GM10248 (cell line): Measurements from ENCODE around the gene NFIA.

Experiments used
- CTCF ChIA-PET: fragments of 300-600 bp; sonication (Branson Sonifier 250); formaldehyde crosslinking; extraction: SDS; loops from one replicate; lab custom pipeline; 2021; ENCODE audit warnings: antibody characterized with exemption; lab: Yijun Ruan, JAX
- POLR2A ChIA-PET: fragments of 350-650 bp; sonication (Branson Sonifier 250); formaldehyde crosslinking; extraction: SDS; loops from one replicate; lab custom pipeline; 2020; ENCODE audit warnings: antibody characterized with exemption; lab: Yijun Ruan, JAX
- DNase-seq: peaks from one replicate; pipeline ENCODE4 v3.0.0; 2012; ENCODE audit errors: extremely low spot score
- TF ChIP-seq, protein P1 (sequence below): IDR thresholded peaks from 2 replicates; pipeline ENCODE4 v1.5.1; 2012; ENCODE audit warnings: mild to moderate bottlenecking, low read depth; ENCODE audit errors: extremely low read depth, missing control alignments, control extremely low read depth

NFIA gene

DNA sequence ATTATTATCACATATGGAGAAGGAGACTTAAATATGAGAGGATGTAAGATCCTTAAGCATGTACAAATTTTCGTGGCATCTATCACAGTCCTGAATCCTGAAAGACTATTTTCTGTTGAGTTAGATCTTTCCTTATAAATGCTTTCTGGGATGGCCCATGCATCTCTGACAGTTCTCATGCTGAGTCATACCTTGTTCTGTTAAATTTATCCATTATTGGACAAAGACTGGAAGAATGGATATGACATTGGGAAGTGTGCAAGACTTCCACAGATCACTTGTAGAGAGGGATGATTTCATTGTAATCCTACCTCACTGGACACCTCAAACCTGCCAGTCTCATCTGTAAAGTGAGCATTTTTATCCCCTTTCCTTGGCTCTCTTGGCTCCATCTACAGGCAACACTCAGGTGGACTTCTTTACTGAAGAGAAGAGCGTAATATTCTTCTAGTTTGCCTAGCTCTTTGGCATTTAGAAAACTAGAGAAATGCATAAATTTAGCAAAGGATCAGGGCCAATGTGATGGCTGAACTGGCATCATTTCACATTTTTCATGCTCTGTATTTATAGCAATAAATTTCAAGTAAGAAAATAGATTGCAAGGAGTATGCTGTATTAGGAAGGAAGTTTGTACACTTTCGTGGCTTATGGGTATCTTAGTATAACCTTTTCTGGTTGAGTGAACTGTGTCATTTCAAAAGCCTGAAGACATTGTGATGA lies 128.2 kb downstream of the NFIA start:
- ChIA-PET POLR2A (no interaction called here), CTCF (no interaction called here)
- TF ChIP-seq, protein P1, sequence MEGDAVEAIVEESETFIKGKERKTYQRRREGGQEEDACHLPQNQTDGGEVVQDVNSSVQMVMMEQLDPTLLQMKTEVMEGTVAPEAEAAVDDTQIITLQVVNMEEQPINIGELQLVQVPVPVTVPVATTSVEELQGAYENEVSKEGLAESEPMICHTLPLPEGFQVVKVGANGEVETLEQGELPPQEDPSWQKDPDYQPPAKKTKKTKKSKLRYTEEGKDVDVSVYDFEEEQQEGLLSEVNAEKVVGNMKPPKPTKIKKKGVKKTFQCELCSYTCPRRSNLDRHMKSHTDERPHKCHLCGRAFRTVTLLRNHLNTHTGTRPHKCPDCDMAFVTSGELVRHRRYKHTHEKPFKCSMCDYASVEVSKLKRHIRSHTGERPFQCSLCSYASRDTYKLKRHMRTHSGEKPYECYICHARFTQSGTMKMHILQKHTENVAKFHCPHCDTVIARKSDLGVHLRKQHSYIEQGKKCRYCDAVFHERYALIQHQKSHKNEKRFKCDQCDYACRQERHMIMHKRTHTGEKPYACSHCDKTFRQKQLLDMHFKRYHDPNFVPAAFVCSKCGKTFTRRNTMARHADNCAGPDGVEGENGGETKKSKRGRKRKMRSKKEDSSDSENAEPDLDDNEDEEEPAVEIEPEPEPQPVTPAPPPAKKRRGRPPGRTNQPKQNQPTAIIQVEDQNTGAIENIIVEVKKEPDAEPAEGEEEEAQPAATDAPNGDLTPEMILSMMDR, result no peak
- DNase-seq, result no peak

DNA sequence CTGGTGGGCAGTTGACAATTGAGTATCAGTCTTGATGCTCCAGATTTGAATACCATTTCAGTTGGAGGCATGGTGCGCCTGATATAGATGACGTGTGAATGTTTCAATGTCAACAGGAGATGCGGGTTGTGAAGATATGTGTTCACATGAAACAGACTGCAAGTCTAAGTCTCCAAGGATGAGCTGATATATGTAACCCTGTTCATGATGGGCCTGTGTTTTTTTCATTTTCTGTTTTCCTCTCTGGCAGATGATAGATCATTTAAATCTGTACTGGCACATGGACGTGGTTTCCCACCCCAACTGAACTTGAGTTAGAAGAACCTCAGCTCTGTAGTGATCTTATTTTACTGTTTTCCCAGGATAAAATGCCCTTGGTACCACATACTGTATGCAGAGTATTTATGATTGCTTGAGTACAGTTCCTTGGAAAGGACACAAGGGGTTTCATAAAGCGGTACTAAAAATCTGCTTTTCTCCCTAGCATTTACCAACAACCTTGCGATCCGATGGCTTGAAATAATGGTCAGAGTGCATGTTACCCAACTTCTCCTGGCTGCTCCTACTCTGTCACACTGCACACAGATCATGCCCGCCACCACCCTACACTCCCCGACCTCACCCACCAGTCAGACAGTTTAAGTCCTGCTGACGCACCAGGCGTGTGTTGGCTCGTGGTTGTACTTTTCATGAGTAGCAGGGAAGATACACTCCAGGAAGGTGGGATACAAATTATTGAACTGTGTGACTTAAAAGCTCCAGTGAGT lies 131.1 kb downstream of the NFIA start:
- DNase-seq, result no peak
- ChIA-PET POLR2A (no interaction called here), CTCF (interaction anchor here (1.6 kb wide), 1 partner anchor 17 kb away, joined by 5 read pairs; no protein-coding TSS in a partner anchor)
- TF ChIP-seq, protein P1, result no peak

DNA sequence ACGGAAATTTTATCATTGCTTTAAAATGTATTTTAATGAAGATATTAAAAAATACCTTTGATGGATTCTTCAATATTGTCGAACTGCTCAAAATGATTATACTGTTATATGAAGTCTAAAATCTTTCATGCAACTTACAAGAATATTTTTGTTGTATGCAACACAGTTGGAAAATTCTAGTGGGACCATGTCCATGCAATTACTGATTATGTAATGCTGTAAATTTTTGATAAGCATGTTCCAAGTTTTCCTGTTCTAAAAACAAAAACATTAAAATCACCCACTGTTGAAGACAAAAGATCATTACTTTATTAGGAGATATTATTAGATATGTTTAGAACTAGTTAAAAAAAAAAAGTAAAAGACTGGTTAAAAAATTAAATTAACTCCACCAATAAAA lies 132.8 kb downstream of the NFIA start:
- CTCF ChIA-PET, result no interaction called here
- POLR2A ChIA-PET, result no interaction called here
- TF ChIP-seq, protein P1, result no peak

DNA sequence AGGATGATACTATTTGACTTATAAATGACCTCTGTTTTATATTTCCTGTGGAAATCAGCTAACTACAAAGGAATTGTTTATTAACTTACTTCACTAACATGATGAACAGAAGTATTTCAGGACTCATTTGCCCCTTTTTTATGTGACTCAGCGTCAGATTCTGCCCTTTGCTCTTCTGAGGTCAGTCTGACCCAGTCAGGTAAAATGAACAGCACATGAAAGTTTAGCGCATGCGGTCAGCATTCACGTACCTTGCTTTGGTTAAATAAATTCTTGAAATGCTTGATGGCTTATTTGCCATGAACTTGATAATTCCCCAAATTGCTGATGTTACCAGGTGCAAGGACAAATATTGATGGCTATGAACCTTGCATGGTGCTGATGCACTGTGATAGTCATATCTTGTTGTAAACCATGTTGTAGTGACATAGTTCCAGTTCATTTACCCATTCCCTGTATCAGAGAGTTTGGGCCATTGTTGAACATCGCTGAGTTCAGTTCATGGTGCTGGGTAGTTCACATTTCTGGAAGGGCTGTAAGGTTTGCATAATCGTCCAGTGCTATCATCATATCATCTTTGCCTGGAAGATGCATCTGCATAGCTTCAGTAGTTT lies 133.4 kb downstream of the NFIA start:
- DNase-seq, result no peak
- ChIA-PET POLR2A (no interaction called here), CTCF (no interaction called here)
- TF ChIP-seq, protein P1, result no peak

More for the DNA sequence above, 132.8 kb downstream of the NFIA start:
- DNase-seq, result no peak

DNA sequence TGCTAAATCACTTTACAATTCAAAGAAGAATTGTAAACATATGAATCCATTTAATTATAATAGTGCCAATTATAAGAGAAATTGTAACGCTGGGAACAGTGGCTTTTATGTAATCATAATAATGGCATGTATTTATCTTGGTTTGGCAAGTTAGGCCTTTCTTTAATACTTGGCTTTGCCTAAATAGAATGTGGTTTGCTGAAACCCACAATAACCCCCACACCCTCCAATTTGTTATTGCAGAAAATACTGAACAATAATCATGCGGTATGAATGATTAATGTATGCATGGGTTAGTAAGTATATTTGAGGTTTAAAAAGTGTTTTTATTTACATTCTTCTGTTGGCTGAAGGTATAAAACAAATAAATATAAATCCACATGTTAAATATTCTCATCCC lies 138.2 kb downstream of the NFIA start:
- ChIA-PET CTCF (no interaction called here), POLR2A (no interaction called here)
- TF ChIP-seq, protein P1, result no peak
- DNase-seq, result no peak

DNA sequence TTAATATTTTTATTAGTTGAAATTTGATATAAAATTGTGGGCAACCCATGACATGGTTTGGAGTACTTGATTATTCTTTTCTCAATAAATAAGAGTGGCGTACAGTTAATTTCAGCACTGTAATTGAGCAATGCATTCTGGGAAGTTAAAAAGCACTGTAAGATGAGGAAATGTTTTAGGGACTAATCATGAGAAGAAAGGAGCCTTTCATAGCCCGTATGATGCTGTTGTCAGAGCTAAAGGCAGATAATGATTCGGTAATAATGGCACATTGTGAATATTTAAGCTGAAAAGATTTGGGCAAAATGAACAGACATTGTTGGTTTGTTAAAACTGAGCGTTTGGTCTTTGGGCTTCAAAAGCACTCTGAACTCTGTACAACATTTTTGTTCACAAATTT lies 139.3 kb downstream of the NFIA start:
- TF ChIP-seq, protein P1, result no peak
- ChIA-PET CTCF (no interaction called here), POLR2A (no interaction called here)
- DNase-seq, result no peak
